Measurements from ENCODE around the gene HBS1L.

GRCh38 chr6:134936931-134937330, 117.7 kb downstream of the HBS1L start:
- TF ChIP-seq POLR2A (IDR thresholded peaks at IDR 0.05; ENCODE audit: low read depth, low read length) (no peak), CTCF (conservative IDR thresholded peaks at IDR 0.05; ENCODE audit: low read depth, low read length) (no peak), SMC3 (IDR thresholded peaks at IDR 0.05; ENCODE audit: low read depth, low read length) (no peak), ELK1 (IDR thresholded peaks at IDR 0.05; ENCODE audit: borderline replicate concordance, low read depth, low read length) (no peak), RAD21 (IDR thresholded peaks at IDR 0.05; ENCODE audit: low read length) (no peak), BHLHE40 (IDR thresholded peaks at IDR 0.05; ENCODE audit: low read depth, low read length) (no peak), MXI1 (IDR thresholded peaks at IDR 0.05; ENCODE audit: borderline replicate concordance, low read depth, low read length) (no peak), FOS (IDR thresholded peaks at IDR 0.05; ENCODE audit: low read depth, low read length) (no peak), CEBPB (IDR thresholded peaks at IDR 0.05; ENCODE audit: low read depth, low read length) (no peak)

All from IMR-90 (cell line).